GM12891 (cell line): ENCODE data around the gene EPM2AIP1.

Experiments
- PAX5 ChIP-seq: IDR thresholded peaks from 2 replicates; pipeline ENCODE4 v1.6.1; 2011; ENCODE audit warnings: low read length, moderate library complexity, mild to moderate bottlenecking; ENCODE audit not compliant: insufficient read depth, severe bottlenecking
- POLR2A ChIP-seq: IDR thresholded peaks from 2 replicates; pipeline ENCODE4 v1.6.1; 2011; ENCODE audit warnings: low read depth, low read length, control low read depth
- POLR2AphosphoS5 ChIP-seq: IDR thresholded peaks from 2 replicates; pipeline ENCODE4 v1.6.1; 2011; ENCODE audit warnings: low read depth, low read length, control low read depth
- POU2F2 ChIP-seq: IDR thresholded peaks from 2 replicates; pipeline ENCODE4 v1.6.1; 2011; ENCODE audit warnings: low read depth, mild to moderate bottlenecking, control low read depth, low read length, moderate library complexity
- TAF1 ChIP-seq: IDR thresholded peaks from 2 replicates; pipeline ENCODE4 v1.6.1; 2011; ENCODE audit warnings: low read depth, low read length, control low read depth

GRCh38 chr3:36972163-36972562, 20.8 kb downstream of the EPM2AIP1 start:
- TF ChIP-seq TAF1, result no peak
- no peak for TF ChIP-seq POLR2AphosphoS5
- no peak for TF ChIP-seq POLR2A
- TF ChIP-seq POU2F2, result no peak
- TF ChIP-seq PAX5, result no peak
